ENCODE results near the gene BRPF1. TPM values are rescaled to one million over a fixed set of nuclear protein-coding genes. Genes with fewer than 3 reads are reported as not detected.

The BRPF1 gene
- total and polyA plus RNA-seq, 2 experiments from 2014 or later: 9.3 to 10.7 TPM

DNA sequence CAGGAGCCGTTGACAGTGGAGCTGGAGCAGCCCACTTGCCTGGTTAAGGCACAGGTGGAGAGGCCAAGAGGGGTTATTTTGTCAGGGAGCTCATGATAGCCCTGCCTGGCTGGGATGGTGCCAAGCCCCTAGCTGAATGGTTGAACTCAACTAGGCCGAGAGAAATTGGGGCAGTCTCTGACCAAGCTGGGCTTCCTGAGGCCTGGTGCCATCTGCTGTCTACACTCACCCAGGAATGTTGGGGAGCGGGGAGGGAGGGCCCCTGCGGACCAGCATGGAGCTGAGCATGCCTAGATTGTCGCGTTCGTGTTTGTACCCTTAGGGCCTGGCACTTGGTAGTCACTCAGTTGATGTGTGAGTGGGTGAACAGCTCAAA is 1.2 kb downstream of the BRPF1 start:
- Histone ChIP-seq H3K27me3 (no peaks in the 10 kb centered on the region), H4K20me1 (ENCODE audit: insufficient read depth, poor library complexity, severe bottlenecking) (peaks cover 15% of the 10 kb centered on the region), H2AFZ (no peak overlapping the region), H3K9me3 (ENCODE audit: low read depth) (no peaks in the 10 kb centered on the region), H3K9me2 (replicated peaks; ENCODE audit: insufficient read depth) (no peaks in the 10 kb centered on the region), H3K79me2 (peaks cover 42% of the 10 kb centered on the region), H3K36me3 (replicated peaks; ENCODE audit: insufficient read depth, low read depth) (no peaks in the 10 kb centered on the region), H3K27ac (no peak overlapping the region), H3K4me2 (peak overlapping the region; percentile 98), H3K4me3 (peak overlapping the region; percentile 100), H3K4me1 (ENCODE audit: insufficient read depth) (peaks cover 12% of the 10 kb centered on the region)
- TF ChIP-seq EZH2phosphoT487 (IDR thresholded peaks at IDR 0.05; ENCODE audit: low read depth, severe bottlenecking, unreplicated experiment) (no peak), EZH2 (IDR thresholded peaks at IDR 0.05; ENCODE audit: borderline replicate concordance) (no peak)
- TF ChIP-seq, protein P1, sequence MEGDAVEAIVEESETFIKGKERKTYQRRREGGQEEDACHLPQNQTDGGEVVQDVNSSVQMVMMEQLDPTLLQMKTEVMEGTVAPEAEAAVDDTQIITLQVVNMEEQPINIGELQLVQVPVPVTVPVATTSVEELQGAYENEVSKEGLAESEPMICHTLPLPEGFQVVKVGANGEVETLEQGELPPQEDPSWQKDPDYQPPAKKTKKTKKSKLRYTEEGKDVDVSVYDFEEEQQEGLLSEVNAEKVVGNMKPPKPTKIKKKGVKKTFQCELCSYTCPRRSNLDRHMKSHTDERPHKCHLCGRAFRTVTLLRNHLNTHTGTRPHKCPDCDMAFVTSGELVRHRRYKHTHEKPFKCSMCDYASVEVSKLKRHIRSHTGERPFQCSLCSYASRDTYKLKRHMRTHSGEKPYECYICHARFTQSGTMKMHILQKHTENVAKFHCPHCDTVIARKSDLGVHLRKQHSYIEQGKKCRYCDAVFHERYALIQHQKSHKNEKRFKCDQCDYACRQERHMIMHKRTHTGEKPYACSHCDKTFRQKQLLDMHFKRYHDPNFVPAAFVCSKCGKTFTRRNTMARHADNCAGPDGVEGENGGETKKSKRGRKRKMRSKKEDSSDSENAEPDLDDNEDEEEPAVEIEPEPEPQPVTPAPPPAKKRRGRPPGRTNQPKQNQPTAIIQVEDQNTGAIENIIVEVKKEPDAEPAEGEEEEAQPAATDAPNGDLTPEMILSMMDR (IDR thresholded peaks at IDR 0.05; ENCODE audit: poor library complexity): no peak
- 69% methylated on average over 7 of the region's 7 CpGs for WGBS (ENCODE audit: low lambda C conversion rate, missing lambda C conversion rate)
- DNase-seq (ENCODE audit: low spot score): no peak

DNA sequence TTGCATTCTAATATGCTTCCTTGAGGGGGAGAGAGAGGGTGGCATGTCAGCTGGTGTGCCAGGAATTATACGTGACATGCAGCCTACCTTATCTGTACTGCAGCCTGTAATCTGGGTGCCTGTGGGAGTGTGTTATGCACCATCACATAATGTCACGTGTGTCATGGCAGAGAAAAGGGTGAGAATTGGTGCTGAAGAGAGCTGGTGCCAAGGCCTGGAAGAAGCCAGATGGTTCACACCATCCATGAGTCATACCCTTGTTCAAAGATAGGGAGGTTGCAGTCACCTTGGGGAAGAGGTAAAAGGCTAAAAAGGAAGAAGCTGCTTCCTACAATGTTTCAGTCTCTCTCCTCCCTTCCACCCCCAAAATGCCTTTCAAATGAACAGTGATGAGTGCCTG is 5.3 kb downstream of the BRPF1 start:
- Histone ChIP-seq H3K9me3 (ENCODE audit: low read depth) (no peaks in the 10 kb centered on the region), H3K9me2 (replicated peaks; ENCODE audit: insufficient read depth) (no peaks in the 10 kb centered on the region), H3K4me3 (no peak overlapping the region), H3K27ac (no peak overlapping the region), H3K4me1 (ENCODE audit: insufficient read depth) (peaks cover 12% of the 10 kb centered on the region), H4K20me1 (ENCODE audit: insufficient read depth, poor library complexity, severe bottlenecking) (peaks cover 15% of the 10 kb centered on the region), H3K79me2 (peaks cover 40% of the 10 kb centered on the region), H3K36me3 (replicated peaks; ENCODE audit: insufficient read depth, low read depth) (no peaks in the 10 kb centered on the region), H3K4me2 (no peak overlapping the region), H2AFZ (no peak overlapping the region), H3K27me3 (no peaks in the 10 kb centered on the region)
- no peak for TF ChIP-seq EZH2 (IDR thresholded peaks at IDR 0.05; ENCODE audit: borderline replicate concordance)
- TF ChIP-seq, protein P1 (IDR thresholded peaks at IDR 0.05; ENCODE audit: poor library complexity): no peak
- TF ChIP-seq EZH2phosphoT487 (IDR thresholded peaks at IDR 0.05; ENCODE audit: low read depth, severe bottlenecking, unreplicated experiment): no peak
- 96% methylated on average over 2 of the region's 2 CpGs for WGBS (ENCODE audit: low lambda C conversion rate, missing lambda C conversion rate)
- no peak for DNase-seq (ENCODE audit: low spot score)

DNA sequence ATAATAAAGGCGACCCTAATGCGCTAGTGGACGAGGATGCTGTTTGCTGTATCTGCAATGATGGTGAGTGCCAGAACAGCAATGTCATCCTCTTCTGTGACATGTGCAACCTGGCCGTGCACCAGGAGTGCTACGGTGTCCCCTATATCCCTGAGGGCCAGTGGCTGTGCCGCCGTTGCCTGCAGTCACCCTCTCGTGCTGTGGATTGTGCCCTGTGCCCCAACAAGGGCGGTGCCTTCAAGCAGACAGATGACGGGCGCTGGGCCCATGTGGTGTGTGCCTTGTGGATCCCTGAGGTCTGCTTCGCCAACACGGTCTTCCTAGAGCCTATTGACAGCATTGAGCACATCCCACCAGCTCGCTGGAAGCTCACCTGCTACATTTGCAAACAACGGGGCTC is 7.6 kb downstream of the BRPF1 start:
- Histone ChIP-seq H3K4me2 (no peak overlapping the region), H3K27ac (no peak overlapping the region), H3K4me1 (ENCODE audit: insufficient read depth) (no peaks in the 10 kb centered on the region), H3K9me2 (replicated peaks; ENCODE audit: insufficient read depth) (no peaks in the 10 kb centered on the region), H4K20me1 (ENCODE audit: insufficient read depth, poor library complexity, severe bottlenecking) (no peaks in the 10 kb centered on the region), H3K9me3 (ENCODE audit: low read depth) (no peaks in the 10 kb centered on the region), H3K79me2 (peaks cover 17% of the 10 kb centered on the region), H2AFZ (no peak overlapping the region), H3K4me3 (no peak overlapping the region), H3K27me3 (no peaks in the 10 kb centered on the region), H3K36me3 (replicated peaks; ENCODE audit: insufficient read depth, low read depth) (no peaks in the 10 kb centered on the region)
- DNase-seq (ENCODE audit: low spot score): no peak
- TF ChIP-seq EZH2phosphoT487 (IDR thresholded peaks at IDR 0.05; ENCODE audit: low read depth, severe bottlenecking, unreplicated experiment): no peak
- no peak for TF ChIP-seq EZH2 (IDR thresholded peaks at IDR 0.05; ENCODE audit: borderline replicate concordance)
- TF ChIP-seq, protein P1 (IDR thresholded peaks at IDR 0.05; ENCODE audit: poor library complexity): no peak
- 96% methylated on average over 15 of the region's 15 CpGs for WGBS (ENCODE audit: low lambda C conversion rate, missing lambda C conversion rate)

DNA sequence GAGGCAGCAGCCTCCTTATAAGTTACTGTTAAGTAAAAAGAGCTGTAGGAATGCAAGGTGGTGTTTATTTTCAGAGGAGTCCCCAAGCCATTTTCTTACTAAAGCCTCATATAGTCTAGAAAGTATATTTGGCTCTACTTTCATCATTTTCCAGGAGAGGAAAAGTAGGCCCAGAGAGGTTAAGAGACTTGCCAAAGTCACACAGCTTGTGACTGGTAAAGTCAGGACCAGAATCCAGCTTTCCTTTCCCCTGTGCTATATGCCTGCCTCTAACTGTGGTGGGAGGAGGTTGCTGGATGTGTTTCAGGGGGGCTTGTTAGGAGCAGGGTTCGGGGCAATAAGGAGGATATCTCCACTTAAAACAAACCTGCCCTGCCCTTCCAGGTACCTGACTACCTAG is 11.0 kb downstream of the BRPF1 start:
- no peak overlapping the region for H2AFZ ChIP-seq
- 100% methylated on average over 1 of the region's 1 CpG for WGBS (ENCODE audit: low lambda C conversion rate, missing lambda C conversion rate)
- H3K27ac ChIP-seq: no peak overlapping the region
- H3K4me3 ChIP-seq: no peak overlapping the region
- no peaks in the 10 kb centered on the region for H3K9me2 ChIP-seq (replicated peaks; ENCODE audit: insufficient read depth)
- no peaks in the 10 kb centered on the region for H3K36me3 ChIP-seq (replicated peaks; ENCODE audit: insufficient read depth, low read depth)
- H3K4me1 ChIP-seq (ENCODE audit: insufficient read depth): no peaks in the 10 kb centered on the region
- H4K20me1 ChIP-seq (ENCODE audit: insufficient read depth, poor library complexity, severe bottlenecking): no peaks in the 10 kb centered on the region
- TF ChIP-seq, protein P1 (IDR thresholded peaks at IDR 0.05; ENCODE audit: poor library complexity): no peak
- no peak for TF ChIP-seq EZH2phosphoT487 (IDR thresholded peaks at IDR 0.05; ENCODE audit: low read depth, severe bottlenecking, unreplicated experiment)
- TF ChIP-seq EZH2 (IDR thresholded peaks at IDR 0.05; ENCODE audit: borderline replicate concordance): no peak
- DNase-seq (ENCODE audit: low spot score): no peak
- peaks cover under 1% of the 10 kb centered on the region for H3K79me2 ChIP-seq
- H3K9me3 ChIP-seq (ENCODE audit: low read depth): no peaks in the 10 kb centered on the region
- H3K4me2 ChIP-seq: no peak overlapping the region
- H3K27me3 ChIP-seq: no peaks in the 10 kb centered on the region

All from hepatocyte (in vitro differentiated cells).